ENCODE data around the gene NEK6.
A peak's percentile ranks its signal among the peaks of the same experiment; 100 is the strongest.

NEK6 gene

DNA sequence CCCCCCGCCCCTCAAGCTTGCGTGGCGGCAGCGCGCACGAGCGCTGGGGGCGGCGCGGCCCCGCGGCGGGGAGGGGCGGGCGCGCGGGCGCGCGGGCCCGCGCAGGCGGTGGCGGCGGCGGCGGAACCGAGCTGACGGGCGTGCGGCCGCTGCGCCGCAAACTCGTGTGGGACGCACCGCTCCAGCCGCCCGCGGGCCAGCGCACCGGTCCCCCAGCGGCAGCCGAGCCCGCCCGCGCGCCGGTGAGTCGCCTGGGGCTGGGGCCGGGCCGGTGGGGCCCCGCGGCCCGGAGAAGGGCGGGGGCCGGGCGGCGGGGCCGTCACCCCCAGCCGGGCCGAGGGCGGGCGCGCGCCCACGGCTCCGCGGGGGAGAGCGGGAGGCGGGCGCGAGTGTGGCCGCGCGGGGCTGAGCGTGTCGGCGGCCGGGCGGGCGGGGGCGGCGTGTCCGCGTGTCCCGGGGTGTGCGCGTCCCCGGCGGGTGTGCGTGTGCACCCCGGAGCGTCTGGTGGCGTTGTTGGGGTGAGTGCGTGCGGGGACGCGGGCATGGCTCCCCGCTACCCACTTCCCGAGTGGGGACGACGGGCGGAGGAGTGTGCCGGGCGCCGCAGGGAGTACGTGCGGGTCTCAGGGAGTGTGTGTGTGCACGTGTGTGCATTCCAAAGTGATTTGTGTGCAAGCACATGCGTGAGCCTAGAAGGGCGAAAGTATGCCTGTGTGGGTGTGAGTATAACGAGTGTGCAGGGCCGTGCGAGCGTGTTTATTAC, at the start of gene NEK6:
NEK6 (plus strand) TSS at position 106 of the 763 bp plus-strand sequence. CDS start 44,016 bp downstream, outside the sequence.
- peak within 1 kb of the TSS; percentile 88 for H3K4me3 ChIP-seq (ENCODE audit: low read depth, low read length)
- peak; percentile 58 for DNase-seq (ENCODE audit: low read depth)
- TF ChIP-seq, protein P1, sequence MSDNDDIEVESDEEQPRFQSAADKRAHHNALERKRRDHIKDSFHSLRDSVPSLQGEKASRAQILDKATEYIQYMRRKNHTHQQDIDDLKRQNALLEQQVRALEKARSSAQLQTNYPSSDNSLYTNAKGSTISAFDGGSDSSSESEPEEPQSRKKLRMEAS (IDR thresholded peaks at IDR 0.05; ENCODE audit: low read depth, low read length): peak; percentile 78
- TF ChIP-seq, protein P2, sequence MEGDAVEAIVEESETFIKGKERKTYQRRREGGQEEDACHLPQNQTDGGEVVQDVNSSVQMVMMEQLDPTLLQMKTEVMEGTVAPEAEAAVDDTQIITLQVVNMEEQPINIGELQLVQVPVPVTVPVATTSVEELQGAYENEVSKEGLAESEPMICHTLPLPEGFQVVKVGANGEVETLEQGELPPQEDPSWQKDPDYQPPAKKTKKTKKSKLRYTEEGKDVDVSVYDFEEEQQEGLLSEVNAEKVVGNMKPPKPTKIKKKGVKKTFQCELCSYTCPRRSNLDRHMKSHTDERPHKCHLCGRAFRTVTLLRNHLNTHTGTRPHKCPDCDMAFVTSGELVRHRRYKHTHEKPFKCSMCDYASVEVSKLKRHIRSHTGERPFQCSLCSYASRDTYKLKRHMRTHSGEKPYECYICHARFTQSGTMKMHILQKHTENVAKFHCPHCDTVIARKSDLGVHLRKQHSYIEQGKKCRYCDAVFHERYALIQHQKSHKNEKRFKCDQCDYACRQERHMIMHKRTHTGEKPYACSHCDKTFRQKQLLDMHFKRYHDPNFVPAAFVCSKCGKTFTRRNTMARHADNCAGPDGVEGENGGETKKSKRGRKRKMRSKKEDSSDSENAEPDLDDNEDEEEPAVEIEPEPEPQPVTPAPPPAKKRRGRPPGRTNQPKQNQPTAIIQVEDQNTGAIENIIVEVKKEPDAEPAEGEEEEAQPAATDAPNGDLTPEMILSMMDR (IDR thresholded peaks at IDR 0.05; ENCODE audit: low read depth, low read length): no peak
- peak; percentile 51; the same call in 1 of the 2 replicates for TF ChIP-seq MYC (IDR thresholded peaks at IDR 0.05; ENCODE audit: low read depth, low read length)
- TF ChIP-seq POLR2A (IDR thresholded peaks at IDR 0.05; ENCODE audit: extremely low read depth, insufficient read length): no peak

DNA sequence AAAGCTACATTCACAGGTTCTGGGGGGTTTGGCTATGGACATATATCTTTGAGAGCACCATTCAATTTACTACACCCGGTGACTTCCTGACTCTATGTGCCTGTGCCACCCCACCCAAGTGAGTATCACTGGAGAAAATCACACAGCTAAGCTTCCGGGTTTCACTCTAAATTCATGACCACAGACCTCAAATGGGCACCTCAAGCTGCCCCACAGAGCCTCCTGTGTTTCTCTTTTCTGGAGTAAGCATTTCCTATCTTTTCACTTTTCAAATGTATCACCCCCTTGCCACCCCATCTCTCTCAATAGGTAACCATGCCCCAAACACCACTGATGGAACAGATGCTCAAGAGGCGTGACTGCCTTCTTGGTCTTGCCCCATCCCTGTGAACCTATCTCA, 49.2 kb upstream of the NEK6 start:
- TF ChIP-seq, protein P1 (IDR thresholded peaks at IDR 0.05; ENCODE audit: low read depth, low read length): no peak
- TF ChIP-seq POLR2A (IDR thresholded peaks at IDR 0.05; ENCODE audit: extremely low read depth, insufficient read length): no peak
- no peak for TF ChIP-seq MYC (IDR thresholded peaks at IDR 0.05; ENCODE audit: low read depth, low read length)
- TF ChIP-seq, protein P2 (IDR thresholded peaks at IDR 0.05; ENCODE audit: low read depth, low read length): no peak
- no peak for DNase-seq (ENCODE audit: low read depth)
- H3K4me3 ChIP-seq (ENCODE audit: low read depth, low read length): no peak overlapping the region

DNA sequence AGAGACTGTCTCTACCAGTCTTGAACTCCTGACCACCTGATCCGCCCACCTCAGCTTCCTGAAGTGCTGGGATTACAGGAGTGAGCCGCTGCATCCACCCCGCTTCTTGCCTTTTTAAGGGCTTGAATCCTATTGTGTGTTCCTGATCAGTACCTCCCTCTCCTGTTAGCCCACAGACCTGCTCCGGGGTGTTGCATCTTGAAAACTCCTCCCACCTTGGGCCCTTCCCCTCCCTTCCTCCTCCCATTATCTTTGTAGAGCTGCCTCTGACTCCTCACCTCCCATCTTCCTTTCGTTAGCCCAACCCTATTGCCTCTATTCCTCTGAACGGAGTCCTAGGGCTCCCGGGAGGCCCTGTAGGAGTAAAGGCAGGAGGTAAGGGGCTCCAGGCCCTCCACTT, 48.5 kb upstream of the NEK6 start:
- DNase-seq (ENCODE audit: low read depth): no peak
- TF ChIP-seq POLR2A (IDR thresholded peaks at IDR 0.05; ENCODE audit: extremely low read depth, insufficient read length): no peak
- TF ChIP-seq MYC (IDR thresholded peaks at IDR 0.05; ENCODE audit: low read depth, low read length): no peak
- TF ChIP-seq, protein P2 (IDR thresholded peaks at IDR 0.05; ENCODE audit: low read depth, low read length): no peak
- TF ChIP-seq, protein P1 (IDR thresholded peaks at IDR 0.05; ENCODE audit: low read depth, low read length): no peak
- no peak overlapping the region for H3K4me3 ChIP-seq (ENCODE audit: low read depth, low read length)

DNA sequence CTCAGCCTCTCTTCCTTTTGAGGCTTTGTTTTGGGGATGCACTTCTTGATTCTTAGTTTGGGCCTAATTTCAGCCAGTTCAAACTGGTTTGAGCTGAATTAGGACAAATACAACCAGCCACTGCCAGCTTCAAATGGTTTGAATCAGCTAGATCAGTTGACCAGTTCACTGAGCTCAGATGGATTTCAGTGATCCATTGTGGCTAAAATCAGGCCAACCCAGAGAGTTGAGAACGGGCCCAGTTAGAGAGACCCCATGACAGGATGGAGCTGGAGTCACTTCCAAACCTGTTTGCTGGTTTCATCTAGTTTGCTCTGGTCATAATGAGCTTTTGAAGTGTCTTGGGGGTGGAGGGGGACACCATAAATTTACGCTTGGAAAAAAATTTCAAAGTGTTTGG, 48.0 kb upstream of the NEK6 start:
- no peak for TF ChIP-seq POLR2A (IDR thresholded peaks at IDR 0.05; ENCODE audit: extremely low read depth, insufficient read length)
- TF ChIP-seq, protein P2 (IDR thresholded peaks at IDR 0.05; ENCODE audit: low read depth, low read length): no peak
- TF ChIP-seq MYC (IDR thresholded peaks at IDR 0.05; ENCODE audit: low read depth, low read length): no peak
- TF ChIP-seq, protein P1 (IDR thresholded peaks at IDR 0.05; ENCODE audit: low read depth, low read length): no peak
- no peak overlapping the region for H3K4me3 ChIP-seq (ENCODE audit: low read depth, low read length)
- no peak for DNase-seq (ENCODE audit: low read depth)

DNA sequence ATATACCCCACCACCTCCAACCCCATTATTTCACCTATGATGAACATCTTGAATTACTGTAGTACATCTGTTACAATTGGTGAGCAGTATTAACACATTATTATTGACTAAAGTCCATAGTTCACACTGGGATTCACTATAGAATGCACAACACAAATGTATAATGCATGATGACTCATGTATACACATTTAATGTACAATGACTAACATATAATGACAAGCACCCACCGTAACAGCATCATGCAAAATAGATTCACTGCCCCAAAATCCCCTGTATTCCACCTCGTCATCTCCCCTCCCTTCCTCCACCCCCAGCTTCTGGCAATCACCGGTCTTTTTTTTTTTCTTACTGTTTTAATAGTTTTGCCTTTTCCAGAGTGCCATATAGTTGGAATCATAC, 47.1 kb upstream of the NEK6 start:
- H3K4me3 ChIP-seq (ENCODE audit: low read depth, low read length): no peak overlapping the region
- TF ChIP-seq MYC (IDR thresholded peaks at IDR 0.05; ENCODE audit: low read depth, low read length) (no peak), POLR2A (IDR thresholded peaks at IDR 0.05; ENCODE audit: extremely low read depth, insufficient read length) (no peak)
- TF ChIP-seq, protein P1 (IDR thresholded peaks at IDR 0.05; ENCODE audit: low read depth, low read length): no peak
- TF ChIP-seq, protein P2 (IDR thresholded peaks at IDR 0.05; ENCODE audit: low read depth, low read length): no peak
- DNase-seq (ENCODE audit: low read depth): no peak

All from NB4 (cell line).